Loucy (cell line): Measurements from ENCODE around the gene FBXW8.

ENCODE experiments used
- H2AFZ ChIP-seq: fragments of 200-600 bp; sonication (generic); 2 replicates; pipeline ENCODE4 v1.6.0; 2016; ENCODE audit warnings: antibody characterized with exemption, mild to moderate bottlenecking, low read length, moderate library complexity
- H3F3A ChIP-seq: fragments of 200-600 bp; 2 replicates; pipeline ENCODE4 v1.6.0; 2016; ENCODE audit warnings: antibody characterized with exemption, low read depth, mild to moderate bottlenecking
- H3K27me3 ChIP-seq: fragments of 200-600 bp; sonication (generic); 2 replicates; pipeline ENCODE4 v1.6.1; 2014; ENCODE audit warnings: low read length, mild to moderate bottlenecking; ENCODE audit not compliant: insufficient read depth, poor library complexity, severe bottlenecking
- H3K36me3 ChIP-seq: fragments of 200-600 bp; sonication (generic); 2 replicates; pipeline ENCODE4 v1.6.1; 2016; ENCODE audit warnings: low read length; ENCODE audit not compliant: insufficient read depth
- H3K4me1 ChIP-seq: fragments of 200-600 bp; sonication (generic); 2 replicates; pipeline ENCODE4 v1.5.1; 2014; ENCODE audit warnings: low read length, mild to moderate bottlenecking; ENCODE audit not compliant: insufficient read depth, poor library complexity, severe bottlenecking
- H3K4me2 ChIP-seq: fragments of 200-600 bp; sonication (generic); 2 replicates; pipeline ENCODE4 v1.6.0; 2014; ENCODE audit warnings: antibody characterized with exemption, low read length, low read depth, mild to moderate bottlenecking; ENCODE audit not compliant: poor library complexity, severe bottlenecking
- H3K4me3 ChIP-seq: fragments of 200-600 bp; sonication (generic); 2 replicates; pipeline ENCODE4 v1.5.1; 2014; ENCODE audit warnings: low read length, mild to moderate bottlenecking, mixed read lengths; ENCODE audit not compliant: poor library complexity, severe bottlenecking
- H3K79me2 ChIP-seq: fragments of 200-600 bp; sonication (generic); 2 replicates; pipeline ENCODE4 v1.6.1; 2014; ENCODE audit warnings: low read length; ENCODE audit not compliant: insufficient read depth
- H3K9ac ChIP-seq: fragments of 200-600 bp; sonication (generic); 2 replicates; pipeline ENCODE4 v1.6.0; 2014; ENCODE audit warnings: mild to moderate bottlenecking, low read depth, low read length, moderate library complexity; ENCODE audit not compliant: poor library complexity, severe bottlenecking
- H3K9me2 ChIP-seq: fragments of 200-600 bp; sonication (generic); replicated peaks from 2 replicates; pipeline ENCODE4 v1.6.1; 2016; ENCODE audit warnings: low read depth, low read length, mixed read lengths
- H3K9me3 ChIP-seq: fragments of 200-600 bp; sonication (generic); 2 replicates; pipeline ENCODE4 v1.6.1; 2014; ENCODE audit warnings: mild to moderate bottlenecking, antibody characterized with exemption, low read length, low read depth; ENCODE audit not compliant: insufficient read depth
- H4K20me1 ChIP-seq: fragments of 200-600 bp; sonication (generic); 2 replicates; pipeline ENCODE4 v1.6.0; 2014; ENCODE audit warnings: antibody characterized with exemption, low read length, mild to moderate bottlenecking; ENCODE audit not compliant: insufficient read depth, poor library complexity, severe bottlenecking
- CTCF ChIP-seq: fragments of 200-600 bp; sonication (generic); conservative IDR thresholded peaks from 2 replicates; pipeline ENCODE4 v1.5.1; 2014; ENCODE audit warnings: mild to moderate bottlenecking, antibody characterized with exemption, low read length
- EZH2phosphoT487 ChIP-seq: fragments of 200-600 bp; IDR thresholded peaks from 2 replicates; pipeline ENCODE4 v1.6.1; 2018; ENCODE audit warnings: antibody characterized with exemption, mild to moderate bottlenecking, moderate library complexity, borderline replicate concordance

The FBXW8 gene

GRCh38 chr12:116880817-116881324 is 29.9 kb upstream of the FBXW8 start:
- no peak overlapping the region for H3K9ac ChIP-seq
- no peaks in the 10 kb centered on the region for H3K36me3 ChIP-seq
- peaks cover 44% of the 10 kb centered on the region for H3K27me3 ChIP-seq
- TF ChIP-seq EZH2phosphoT487, result no peak
- TF ChIP-seq CTCF, result no peak
- H3K79me2 ChIP-seq, result no peaks in the 10 kb centered on the region
- peaks cover 19% of the 10 kb centered on the region for H3K4me1 ChIP-seq
- peak overlapping the region; percentile 64 for H3K4me3 ChIP-seq
- no peaks in the 10 kb centered on the region for H3K9me2 ChIP-seq
- H3K4me2 ChIP-seq, result peak overlapping the region; percentile 77
- no peaks in the 10 kb centered on the region for H3K9me3 ChIP-seq
- no peaks in the 10 kb centered on the region for H3F3A ChIP-seq
- no peaks in the 10 kb centered on the region for H4K20me1 ChIP-seq
- H2AFZ ChIP-seq, result peak overlapping the region; percentile 61

- H3K36me3 ChIP-seq, result no peaks in the 10 kb centered on the region
- H3K79me2 ChIP-seq, result no peaks in the 10 kb centered on the region
- H3K9me2 ChIP-seq, result no peaks in the 10 kb centered on the region
- H2AFZ ChIP-seq, result peak within 1 kb of the TSS; percentile 61
- peaks cover 19% of the 10 kb centered on the region for H3K4me1 ChIP-seq
- TF ChIP-seq CTCF (no peak), EZH2phosphoT487 (no peak)
- H3K9me3 ChIP-seq, result no peaks in the 10 kb centered on the region
- H4K20me1 ChIP-seq, result no peaks in the 10 kb centered on the region
- no peak within 1 kb of the TSS for H3K9ac ChIP-seq
- H3F3A ChIP-seq, result no peaks in the 10 kb centered on the region
- peaks cover 44% of the 10 kb centered on the region for H3K27me3 ChIP-seq
- H3K4me2 ChIP-seq, result peak within 1 kb of the TSS; percentile 77
- H3K4me3 ChIP-seq, result peak within 1 kb of the TSS; percentile 64
Measured at GRCh38 chr12:116881325-116881876, 29.3 kb upstream of the FBXW8 start, which contains the start of gene HRK. Gene HRK (minus strand): TSS chr12:116881441. CDS start chr12:116881307, 134 bp downstream.

GRCh38 chr12:116881877-116882507 is 28.8 kb upstream of the FBXW8 start:
- Histone ChIP-seq H3K36me3 (no peaks in the 10 kb centered on the region), H4K20me1 (no peaks in the 10 kb centered on the region), H3K4me3 (peak overlapping the region; percentile 64), H3K9me3 (no peaks in the 10 kb centered on the region), H3K9ac (no peak overlapping the region), H3F3A (no peaks in the 10 kb centered on the region), H2AFZ (no peak overlapping the region), H3K27me3 (peaks cover 44% of the 10 kb centered on the region), H3K9me2 (no peaks in the 10 kb centered on the region), H3K79me2 (no peaks in the 10 kb centered on the region), H3K4me1 (peaks cover 19% of the 10 kb centered on the region), H3K4me2 (peak overlapping the region; percentile 65)
- TF ChIP-seq EZH2phosphoT487 (no peak), CTCF (no peak)
